CD4-positive, CD25-positive, alpha-beta regulatory T cell (primary cell): ENCODE measurements around the gene ZNF883. TPM values are rescaled to one million over a fixed set of nuclear protein-coding genes. Genes with fewer than 3 reads are reported as not detected.

Source experiments
- ATAC-seq, 2 donors: fragments of 150-1000 bp; cut with Tn5 transposase; one replicate each; pipeline ENCODE4 v1.10.0; 2021; ENCODE audit warnings: low read depth in 2 of 2, moderate number of reproducible peaks in 2 of 2, moderate library complexity in 1 of 2
- DNase-seq, 3 donors: peaks; one replicate each; pipeline versions ENCODE4 v3.0.0 to v3.0.0-alpha.2; 2012 to 2022; ENCODE audit warnings: mixed read lengths in 1 of 3
- H3K27ac ChIP-seq: one replicate; pipeline ENCODE4 v1.7.0; 2013; ENCODE audit warnings: mild to moderate bottlenecking, low read length; ENCODE audit not compliant: insufficient read depth, poor library complexity, severe bottlenecking
- H3K27me3 ChIP-seq: one replicate; pipeline ENCODE4 v1.7.0; 2013; ENCODE audit warnings: low read length; ENCODE audit not compliant: control insufficient read depth, insufficient read depth
- H3K36me3 ChIP-seq: one replicate; pipeline ENCODE4 v1.7.0; 2013; ENCODE audit warnings: mild to moderate bottlenecking, low read length, moderate library complexity; ENCODE audit not compliant: control insufficient read depth, insufficient read depth
- H3K4me1 ChIP-seq: 2 replicates; pipeline ENCODE4 v1.7.0; 2013; ENCODE audit warnings: mild to moderate bottlenecking, low read length; ENCODE audit not compliant: insufficient read depth, control insufficient read depth, poor library complexity, severe bottlenecking
- H3K4me3 ChIP-seq: one replicate; pipeline ENCODE4 v1.7.0; 2013; ENCODE audit warnings: low read depth, mild to moderate bottlenecking, low read length, moderate library complexity
- H3K9me3 ChIP-seq, 2 experiments: 1 replicate in 1 of 2; 2 replicates in 1 of 2; pipeline ENCODE4 v1.7.0; 2013; ENCODE audit warnings: low read length in 2 of 2, mild to moderate bottlenecking in 1 of 2, moderate library complexity in 1 of 2; ENCODE audit not compliant: control insufficient read depth in 2 of 2
- H3K27ac Mint-ChIP-seq, 3 donors: one replicate each; pipeline ENCODE4 v1.8.0; 2020 to 2022; ENCODE audit warnings: mild to moderate bottlenecking in 3 of 3, mixed read lengths in 3 of 3, moderate library complexity in 2 of 3
- H3K27me3 Mint-ChIP-seq: one replicate; pipeline ENCODE4 v1.8.0; 2022; ENCODE audit warnings: mild to moderate bottlenecking, mixed read lengths
- H3K36me3 Mint-ChIP-seq: one replicate; pipeline ENCODE4 v1.8.0; 2020; ENCODE audit warnings: mixed read lengths
- H3K4me1 Mint-ChIP-seq, 4 donors: one replicate each; pipeline ENCODE4 v1.8.0; 2020 to 2022; ENCODE audit warnings: mixed read lengths in 4 of 4, mild to moderate bottlenecking in 1 of 4
- H3K4me3 Mint-ChIP-seq, 4 donors: one replicate each; pipeline ENCODE4 v1.8.0; 2020 to 2022; ENCODE audit warnings: mild to moderate bottlenecking in 4 of 4, mixed read lengths in 4 of 4, moderate library complexity in 3 of 4
- H3K9me3 Mint-ChIP-seq, 7 donors: one replicate each; pipeline ENCODE4 v1.8.0; 2020 to 2022; ENCODE audit warnings: mixed read lengths in 7 of 7, mild to moderate bottlenecking in 3 of 7, moderate library complexity in 2 of 7
- polyA plus RNA-seq, 4 donors: library from polyadenylated mRNA; unstranded; fragments of 300-500 nt; fragmentation: Illumina TruSeq; gene quantifications; one replicate each; pipeline ENCODE4 v1.2.3, GENCODE V29; 2021
- total RNA-seq: library from RNA; stranded (reverse); gene quantifications from one replicate; pipeline ENCODE4 v1.2.3, GENCODE V29; 2022

The ZNF883 gene
- total and polyA plus RNA-seq, 5 donors from 2014 or later, result 0.25 to 1.1 (median 0.52) TPM

DNA sequence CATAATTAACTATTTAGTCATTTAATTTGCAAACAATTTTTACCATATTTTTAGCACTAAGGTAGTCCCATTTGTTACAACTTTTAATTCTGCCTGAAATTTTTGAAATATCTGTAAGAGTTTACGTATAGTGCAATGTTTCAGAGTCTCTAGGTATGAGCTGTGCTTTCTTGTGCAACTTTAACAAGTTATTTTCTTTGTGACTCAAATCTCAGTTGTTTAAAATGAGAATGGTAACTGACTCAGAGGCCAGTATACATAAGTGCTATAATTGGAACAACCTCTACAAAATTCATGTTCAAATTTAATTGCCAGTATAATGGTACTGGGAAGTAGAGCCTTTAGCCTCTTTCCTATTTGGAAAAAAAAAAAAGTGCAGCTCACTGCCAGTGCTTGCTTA is 14.2 kb upstream of the ZNF883 start:
- no peaks in the 10 kb centered on the region for H3K27me3 Mint-ChIP-seq
- H3K9me3 Mint-ChIP-seq, result peaks cover 0 to 58% (median 18%) of the 10 kb centered on the region in 7 donors
- H3K4me3 Mint-ChIP-seq, result no peak overlapping the region
- no peaks in the 10 kb centered on the region for H3K36me3 ChIP-seq
- ATAC-seq (no peak), DNase-seq (no peak)
- no peaks in the 10 kb centered on the region for H3K4me1 ChIP-seq
- H3K4me1 Mint-ChIP-seq, result no peaks in the 10 kb centered on the region
- H3K36me3 Mint-ChIP-seq, result peaks cover 5% of the 10 kb centered on the region
- peaks cover 44 to 61% of the 10 kb centered on the region in 2 experiments for H3K9me3 ChIP-seq
- no peak overlapping the region for H3K4me3 ChIP-seq
- H3K27me3 ChIP-seq, result no peaks in the 10 kb centered on the region
- H3K27ac ChIP-seq, result no peak overlapping the region
- H3K27ac Mint-ChIP-seq, result no peak overlapping the region

DNA sequence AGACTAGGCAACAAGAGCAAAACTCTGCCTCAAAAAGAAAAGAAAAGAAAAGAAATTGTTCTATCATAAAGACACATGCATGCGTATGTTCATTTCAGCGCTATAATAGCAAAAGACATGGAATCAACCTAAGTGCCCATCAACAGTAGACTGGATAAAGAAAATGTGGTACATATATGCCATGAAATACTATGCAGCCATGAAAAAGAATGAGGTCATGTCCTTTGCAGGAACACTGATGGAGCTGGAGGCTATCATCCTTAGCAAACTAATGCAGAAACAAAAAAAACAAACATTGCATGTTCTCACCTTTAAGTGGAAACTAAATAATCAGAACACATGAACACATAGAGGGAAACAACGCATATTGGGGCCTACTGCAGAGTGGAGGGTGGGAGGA is 6.3 kb upstream of the ZNF883 start:
- H3K4me3 ChIP-seq, result no peak overlapping the region
- Mint-ChIP-seq H3K9me3 (peaks cover 0 to 61% (median 30%) of the 10 kb centered on the region in 7 donors), H3K4me3 (no peak overlapping the region), H3K27me3 (no peaks in the 10 kb centered on the region), H3K36me3 (peaks cover 5% of the 10 kb centered on the region), H3K27ac (no peak overlapping the region), H3K4me1 (no peaks in the 10 kb centered on the region)
- H3K36me3 ChIP-seq, result no peaks in the 10 kb centered on the region
- H3K27me3 ChIP-seq, result peaks cover 1% of the 10 kb centered on the region
- ATAC-seq (no peak), DNase-seq (no peak)
- no peaks in the 10 kb centered on the region for H3K4me1 ChIP-seq
- peaks cover 27 to 29% of the 10 kb centered on the region in 2 experiments for H3K9me3 ChIP-seq
- no peak overlapping the region for H3K27ac ChIP-seq

DNA sequence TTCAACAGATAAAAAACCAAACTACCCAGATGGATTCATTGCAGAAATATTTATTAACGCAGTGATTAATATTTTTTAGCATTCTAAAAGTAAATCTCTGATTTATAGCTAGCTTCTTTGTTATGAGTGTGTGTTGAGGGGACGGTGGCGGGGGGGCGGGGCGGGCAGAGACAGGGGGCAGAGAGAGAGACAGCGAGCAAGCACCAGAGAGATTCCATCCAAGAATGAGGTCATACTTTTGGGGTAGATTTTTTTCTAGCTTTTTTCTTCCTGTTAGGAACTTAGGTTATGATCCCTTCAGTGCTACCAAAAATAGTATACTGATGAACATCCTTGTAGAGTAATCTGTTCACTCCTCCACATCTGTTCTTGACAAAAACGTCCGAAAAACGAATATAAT is 500 bp upstream of the ZNF883 start:
- Mint-ChIP-seq H3K27ac (no peak overlapping the region), H3K4me1 (peaks cover 0 to 3% (median 0%) of the 10 kb centered on the region in 4 donors), H3K4me3 (peak overlapping the region in 2 of 4 donors; percentile 79 to 86), H3K27me3 (no peaks in the 10 kb centered on the region), H3K36me3 (peaks cover 5% of the 10 kb centered on the region), H3K9me3 (peaks cover 0 to 53% (median 27%) of the 10 kb centered on the region in 7 donors)
- H3K4me3 ChIP-seq, result no peak overlapping the region
- ATAC-seq, result no peak
- H3K9me3 ChIP-seq, result peaks cover 12 to 18% of the 10 kb centered on the region in 2 experiments
- no peak for DNase-seq
- H3K27me3 ChIP-seq, result peaks cover 1% of the 10 kb centered on the region
- no peak overlapping the region for H3K27ac ChIP-seq
- no peaks in the 10 kb centered on the region for H3K36me3 ChIP-seq
- no peaks in the 10 kb centered on the region for H3K4me1 ChIP-seq

DNA sequence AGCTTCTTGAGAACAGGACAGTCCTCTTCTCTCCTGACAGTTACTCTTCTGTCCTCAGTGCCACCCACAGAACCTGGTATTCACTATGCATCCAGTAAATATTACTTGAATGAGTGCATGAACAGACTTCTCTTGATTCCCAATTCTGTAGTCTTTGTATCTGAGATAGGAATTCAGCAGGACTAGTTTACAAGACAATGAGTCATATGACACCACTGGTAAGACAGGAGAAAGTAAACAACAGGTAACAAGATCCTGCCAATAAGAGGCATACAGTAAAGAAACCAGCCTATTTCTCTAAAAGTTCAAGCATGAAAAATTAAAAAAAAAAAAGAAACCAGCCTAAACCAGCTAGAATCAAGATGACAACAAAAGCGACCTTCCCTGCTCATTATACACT is 6.2 kb downstream of the ZNF883 start:
- Histone ChIP-seq H3K4me3 (no peak overlapping the region), H3K27ac (no peak overlapping the region), H3K4me1 (no peaks in the 10 kb centered on the region), H3K9me3 (peaks cover 28 to 48% of the 10 kb centered on the region in 2 experiments), H3K27me3 (no peaks in the 10 kb centered on the region), H3K36me3 (no peaks in the 10 kb centered on the region)
- H3K27me3 Mint-ChIP-seq, result no peaks in the 10 kb centered on the region
- no peak overlapping the region for H3K27ac Mint-ChIP-seq
- peaks cover 8 to 59% (median 23%) of the 10 kb centered on the region in 7 donors for H3K9me3 Mint-ChIP-seq
- no peak overlapping the region for H3K4me3 Mint-ChIP-seq
- no peaks in the 10 kb centered on the region for H3K4me1 Mint-ChIP-seq
- no peak for ATAC-seq
- H3K36me3 Mint-ChIP-seq, result peaks cover 4% of the 10 kb centered on the region
- no peak for DNase-seq

DNA sequence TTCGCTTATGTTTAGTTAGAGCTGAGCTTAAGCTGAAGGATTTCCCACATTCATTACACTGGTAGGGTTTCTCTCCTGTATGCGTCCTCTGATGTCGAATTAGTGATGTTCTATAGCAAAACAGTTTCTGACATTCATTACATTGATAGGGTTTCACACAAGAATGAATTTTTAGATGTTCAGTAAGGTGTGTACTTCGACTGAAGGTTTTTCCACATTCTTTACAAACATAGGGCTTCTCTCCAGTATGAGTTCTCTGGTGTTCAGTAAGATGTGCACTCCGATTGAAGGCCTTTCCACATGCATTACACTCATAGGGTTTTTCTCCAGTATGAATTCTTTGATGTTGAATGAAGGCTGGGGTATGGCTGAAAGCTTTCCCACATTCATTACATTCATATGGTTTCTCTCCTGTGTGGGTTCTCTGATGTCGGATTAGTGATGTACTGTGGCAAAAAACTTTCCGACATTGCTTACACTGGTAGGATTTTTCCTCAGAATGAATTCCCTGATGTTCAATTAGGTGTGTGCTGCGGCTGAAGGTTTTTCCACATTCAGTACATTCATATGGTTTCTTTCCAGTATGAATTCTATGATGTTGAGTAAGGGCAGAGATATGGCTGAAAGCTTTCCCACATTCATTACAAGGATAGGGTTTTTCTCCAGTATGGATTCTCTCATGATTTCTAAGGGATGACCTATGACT is 14.6 kb downstream of the ZNF883 start:
- H3K9me3 ChIP-seq, result peaks cover 71 to 77% of the 10 kb centered on the region in 2 experiments
- H3K27me3 ChIP-seq, result no peaks in the 10 kb centered on the region
- no peak overlapping the region for H3K4me3 ChIP-seq
- Mint-ChIP-seq H3K4me3 (no peak overlapping the region), H3K9me3 (peaks cover 9 to 68% (median 42%) of the 10 kb centered on the region in 7 donors), H3K4me1 (no peaks in the 10 kb centered on the region), H3K36me3 (peaks cover 29% of the 10 kb centered on the region), H3K27me3 (no peaks in the 10 kb centered on the region), H3K27ac (no peak overlapping the region)
- H3K36me3 ChIP-seq, result no peaks in the 10 kb centered on the region
- H3K27ac ChIP-seq, result no peak overlapping the region
- ATAC-seq, result no peak
- no peak for DNase-seq
- no peaks in the 10 kb centered on the region for H3K4me1 ChIP-seq

DNA sequence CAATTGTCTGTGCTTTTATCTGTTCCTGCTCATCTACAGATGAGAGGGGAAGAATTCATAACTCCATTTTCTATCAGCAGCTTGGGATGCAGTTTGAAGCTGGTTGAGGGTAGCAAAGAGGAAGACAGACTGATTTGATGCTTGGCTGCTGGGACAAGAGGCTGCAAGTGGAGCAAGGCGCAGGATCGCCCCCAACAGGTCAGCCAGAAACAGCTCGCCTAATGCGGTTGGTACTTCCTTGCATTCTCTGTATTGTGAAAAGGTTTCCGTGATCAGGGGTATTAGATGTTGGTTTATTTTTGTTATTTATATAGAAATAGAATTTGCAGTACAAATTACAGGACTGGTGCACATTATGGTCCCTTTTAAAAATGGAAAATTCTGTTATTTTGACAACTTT is 40.6 kb downstream of the ZNF883 start:
- Mint-ChIP-seq H3K4me3 (no peak overlapping the region), H3K9me3 (peaks cover 0 to 20% (median 7%) of the 10 kb centered on the region in 7 donors), H3K27me3 (peaks cover 22% of the 10 kb centered on the region), H3K27ac (no peak overlapping the region), H3K36me3 (no peaks in the 10 kb centered on the region), H3K4me1 (peaks cover 0 to 2% (median 0%) of the 10 kb centered on the region in 4 donors)
- Histone ChIP-seq H3K9me3 (peaks cover 2 to 6% of the 10 kb centered on the region in 2 experiments), H3K4me1 (no peaks in the 10 kb centered on the region), H3K4me3 (no peak overlapping the region), H3K27me3 (no peaks in the 10 kb centered on the region), H3K27ac (no peak overlapping the region), H3K36me3 (no peaks in the 10 kb centered on the region)
- DNase-seq (peak in 1 of 3 donors; percentile 1), ATAC-seq (no peak)

DNA sequence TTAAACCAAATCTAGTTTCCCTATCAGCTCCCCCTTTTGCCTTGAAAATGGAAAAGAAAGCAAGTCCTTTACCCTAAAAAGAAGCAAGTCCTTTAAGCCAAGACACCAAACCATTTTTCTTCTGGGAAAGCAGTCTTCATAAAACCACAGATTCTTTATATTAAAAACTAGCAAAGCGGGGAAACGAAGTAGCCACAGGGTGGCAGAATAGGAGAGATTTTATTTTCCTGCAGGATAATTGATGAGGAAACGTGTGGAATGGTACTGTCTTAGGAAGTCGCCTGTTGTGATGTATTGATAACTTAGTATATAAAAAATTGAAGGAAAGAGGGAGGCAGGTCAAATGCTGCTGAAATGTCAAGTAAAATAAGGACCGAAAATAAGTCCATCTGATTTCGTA is 41.1 kb downstream of the ZNF883 start:
- Histone ChIP-seq H3K4me3 (no peak overlapping the region), H3K4me1 (no peaks in the 10 kb centered on the region), H3K27me3 (no peaks in the 10 kb centered on the region), H3K36me3 (no peaks in the 10 kb centered on the region), H3K27ac (no peak overlapping the region), H3K9me3 (peaks cover 2 to 6% of the 10 kb centered on the region in 2 experiments)
- Mint-ChIP-seq H3K27me3 (peaks cover 22% of the 10 kb centered on the region), H3K36me3 (no peaks in the 10 kb centered on the region), H3K9me3 (peaks cover 0 to 19% (median 7%) of the 10 kb centered on the region in 7 donors), H3K4me3 (no peak overlapping the region), H3K27ac (no peak overlapping the region), H3K4me1 (no peaks in the 10 kb centered on the region)
- ATAC-seq, result no peak
- DNase-seq, result no peak

DNA sequence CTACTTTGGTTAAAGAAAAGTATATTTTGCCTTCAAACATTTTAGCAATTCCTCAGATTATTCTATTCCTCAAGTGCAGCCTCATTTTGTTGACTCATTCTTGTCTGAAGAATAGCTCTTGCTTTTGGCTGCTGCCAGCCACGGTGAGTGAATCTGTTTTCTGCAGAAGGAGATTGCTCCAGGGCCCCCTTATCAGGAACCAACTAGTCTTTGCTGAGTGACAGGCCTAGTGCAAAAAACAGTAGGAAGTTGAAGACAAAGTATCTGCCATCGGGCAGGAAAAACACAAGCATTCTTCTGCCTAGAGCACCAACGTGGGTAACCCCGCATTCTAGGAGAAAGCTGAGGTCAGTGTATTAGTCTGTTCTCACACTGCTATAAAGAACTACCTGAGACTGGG is 42.3 kb downstream of the ZNF883 start:
- Histone ChIP-seq H3K4me1 (no peaks in the 10 kb centered on the region), H3K36me3 (no peaks in the 10 kb centered on the region), H3K27ac (no peak overlapping the region), H3K9me3 (peaks cover 2 to 6% of the 10 kb centered on the region in 2 experiments), H3K27me3 (no peaks in the 10 kb centered on the region), H3K4me3 (no peak overlapping the region)
- Mint-ChIP-seq H3K4me3 (no peak overlapping the region), H3K9me3 (peaks cover 0 to 19% (median 7%) of the 10 kb centered on the region in 7 donors), H3K36me3 (no peaks in the 10 kb centered on the region), H3K4me1 (no peaks in the 10 kb centered on the region), H3K27me3 (peaks cover 22% of the 10 kb centered on the region), H3K27ac (peak overlapping the region in 1 of 3 donors; percentile 63)
- ATAC-seq (no peak), DNase-seq (no peak)
